Endodermal cell (in vitro differentiated cells): ENCODE results near the gene RBPJL. TPM values are rescaled to one million over a fixed set of nuclear protein-coding genes. Genes with fewer than 3 reads are reported as not detected.

Experiments
- DNase-seq: peaks from one replicate; pipeline ENCODE4 v3.0.0-alpha.2; 2017
- H3K27ac ChIP-seq: 2 replicates; pipeline ENCODE4 v1.5.1; 2013; ENCODE audit warnings: mild to moderate bottlenecking, low read depth, low read length, moderate library complexity
- H3K27me3 ChIP-seq: 2 replicates; pipeline ENCODE4 v1.6.1; 2013; ENCODE audit warnings: mild to moderate bottlenecking, low read length, moderate library complexity; ENCODE audit not compliant: insufficient read depth, control insufficient read depth, poor library complexity, severe bottlenecking
- H3K36me3 ChIP-seq: 2 replicates; pipeline ENCODE4 v1.7.0; 2013; ENCODE audit warnings: mild to moderate bottlenecking, low read length, moderate library complexity; ENCODE audit not compliant: control insufficient read depth, insufficient read depth
- H3K4me1 ChIP-seq: one replicate; pipeline ENCODE4 v1.7.0; 2013; ENCODE audit warnings: low read length; ENCODE audit not compliant: control insufficient read depth, insufficient read depth
- H3K4me3 ChIP-seq: 2 replicates; pipeline ENCODE4 v1.5.1; 2013; ENCODE audit warnings: mild to moderate bottlenecking, low read length, moderate library complexity
- H3K9ac ChIP-seq: 2 replicates; pipeline ENCODE4 v1.6.1; 2013; ENCODE audit warnings: mild to moderate bottlenecking, low read length, moderate library complexity; ENCODE audit not compliant: poor library complexity, severe bottlenecking; ENCODE audit errors: extremely low read depth
- H3K9me3 ChIP-seq: 2 replicates; pipeline ENCODE4 v1.6.1; 2013; ENCODE audit warnings: mild to moderate bottlenecking, low read length, moderate library complexity; ENCODE audit not compliant: control insufficient read depth
- H3K27ac Mint-ChIP-seq: 2 replicates; pipeline ENCODE4 v1.8.0; 2020; ENCODE audit warnings: mixed read lengths
- H3K27me3 Mint-ChIP-seq: 2 replicates; pipeline ENCODE4 v1.8.0; 2021; ENCODE audit warnings: mild to moderate bottlenecking, mixed read lengths; ENCODE audit not compliant: insufficient read depth
- H3K36me3 Mint-ChIP-seq: 2 replicates; pipeline ENCODE4 v1.8.0; 2020; ENCODE audit warnings: low read depth, mixed read lengths
- H3K4me1 Mint-ChIP-seq: 2 replicates; pipeline ENCODE4 v1.8.0; 2020; ENCODE audit warnings: mixed read lengths
- H3K4me3 Mint-ChIP-seq: 2 replicates; pipeline ENCODE4 v1.8.0; 2020; ENCODE audit warnings: mild to moderate bottlenecking, moderate library complexity, mixed read lengths
- H3K9me3 Mint-ChIP-seq: 2 replicates; pipeline ENCODE4 v1.8.0; 2020; ENCODE audit warnings: mild to moderate bottlenecking, mixed read lengths
- CTCF ChIP-seq: fragments of 200-600 bp; sonication (generic); conservative IDR thresholded peaks from 2 replicates; pipeline ENCODE4 v1.5.0; 2021; ENCODE audit warnings: antibody characterized with exemption, mild to moderate bottlenecking
- WGBS, 2 experiments: methylation state at CpG; one replicate each; pipeline versions ENCODE4 v1.1.5 to v1.1.7; 2013; ENCODE audit warnings: missing lambda C conversion rate in 2 of 2, mixed read lengths in 1 of 2; ENCODE audit not compliant: insufficient coverage in 1 of 2, insufficient read length in 1 of 2; 5-methylcytosine and 5-hydroxymethylcytosine counted together
- total RNA-seq, 2 donors: library from RNA; stranded (reverse); fragmentation: NEBNext Ultra II Directional in 1 of 2; extraction: Animal tissue kit (Norgen Biotek cat#: 25700) in 1 of 2; gene quantifications; 2 replicates in 1 of 2; 3 replicates in 1 of 2; pipeline ENCODE4 v1.2.1, GENCODE V29; 2021

RBPJL gene
- total RNA-seq, 2 donors from 2014 or later, result not detected

GRCh38 chr20:45317826-45318225 lies 11.2 kb downstream of the RBPJL start:
- H3K9ac ChIP-seq, result no peak overlapping the region
- H3K9me3 ChIP-seq, result no peaks in the 10 kb centered on the region
- Mint-ChIP-seq H3K4me3 (no peak overlapping the region), H3K4me1 (peaks cover 1% of the 10 kb centered on the region), H3K27ac (no peak overlapping the region), H3K9me3 (no peaks in the 10 kb centered on the region), H3K36me3 (no peaks in the 10 kb centered on the region), H3K27me3 (peaks cover 6% of the 10 kb centered on the region)
- DNase-seq, result no peak
- no peak overlapping the region for H3K4me3 ChIP-seq
- no peak overlapping the region for H3K27ac ChIP-seq
- no peaks in the 10 kb centered on the region for H3K4me1 ChIP-seq
- 78 to 100% methylated on average over 1 to 3 of the region's 3 CpGs for WGBS, 2 experiments
- H3K27me3 ChIP-seq, result no peaks in the 10 kb centered on the region
- no peak for TF ChIP-seq CTCF
- no peaks in the 10 kb centered on the region for H3K36me3 ChIP-seq

- Histone ChIP-seq H3K27me3 (no peaks in the 10 kb centered on the region), H3K9me3 (no peaks in the 10 kb centered on the region), H3K27ac (no peak overlapping the region), H3K36me3 (no peaks in the 10 kb centered on the region), H3K9ac (no peak overlapping the region), H3K4me1 (no peaks in the 10 kb centered on the region), H3K4me3 (no peak overlapping the region)
- WGBS, 2 experiments, result 89% methylated on average over 7 of the region's 7 CpGs; no CpG with 5 or more reads in 1 of the 2 experiments
- H3K27me3 Mint-ChIP-seq, result peaks cover 6% of the 10 kb centered on the region
- no peaks in the 10 kb centered on the region for H3K36me3 Mint-ChIP-seq
- DNase-seq, result no peak
- TF ChIP-seq CTCF, result no peak
- H3K9me3 Mint-ChIP-seq, result no peaks in the 10 kb centered on the region
- no peak overlapping the region for H3K27ac Mint-ChIP-seq
- no peak overlapping the region for H3K4me3 Mint-ChIP-seq
- H3K4me1 Mint-ChIP-seq, result peaks cover 5% of the 10 kb centered on the region
Observed at GRCh38 chr20:45318386-45318939, 11.8 kb downstream of the RBPJL start.

GRCh38 chr20:45318948-45319347 lies 12.3 kb downstream of the RBPJL start:
- H3K4me3 Mint-ChIP-seq, result no peak overlapping the region
- H3K27ac Mint-ChIP-seq, result no peak overlapping the region
- Histone ChIP-seq H3K36me3 (no peaks in the 10 kb centered on the region), H3K27me3 (no peaks in the 10 kb centered on the region), H3K4me3 (no peak overlapping the region), H3K9me3 (no peaks in the 10 kb centered on the region), H3K9ac (no peak overlapping the region), H3K4me1 (no peaks in the 10 kb centered on the region), H3K27ac (no peak overlapping the region)
- no peaks in the 10 kb centered on the region for H3K9me3 Mint-ChIP-seq
- TF ChIP-seq CTCF, result no peak
- DNase-seq, result no peak
- H3K36me3 Mint-ChIP-seq, result no peaks in the 10 kb centered on the region
- 70 to 91% methylated on average over 2 of the region's 2 CpGs for WGBS, 2 experiments
- H3K27me3 Mint-ChIP-seq, result peaks cover 6% of the 10 kb centered on the region
- H3K4me1 Mint-ChIP-seq, result peaks cover 5% of the 10 kb centered on the region
